Endothelial cell (in vitro differentiated cells): ENCODE measurements around the gene KSR2. TPM values are rescaled to one million over a fixed set of nuclear protein-coding genes. Genes with fewer than 3 reads are reported as not detected.
"Not testable (repeated sequence)": the region's sequence is repeated elsewhere in the genome, so short reads cannot be mapped to it uniquely, and the experiment has no call there.

ENCODE experiments used
- DNase-seq: peaks from one replicate; pipeline ENCODE4 v3.0.0; 2021; ENCODE audit warnings: low spot score
- H3K27ac Mint-ChIP-seq: one replicate; pipeline ENCODE4 v1.8.0; 2021; ENCODE audit warnings: mixed read lengths, inconsistent platforms; ENCODE audit not compliant: unreplicated experiment
- H3K27me3 Mint-ChIP-seq: one replicate; pipeline ENCODE4 v1.8.0; 2021; ENCODE audit warnings: mild to moderate bottlenecking, moderate library complexity, mixed read lengths, inconsistent platforms; ENCODE audit not compliant: unreplicated experiment
- H3K36me3 Mint-ChIP-seq: one replicate; pipeline ENCODE4 v1.8.0; 2021; ENCODE audit warnings: mild to moderate bottlenecking, low read depth, mixed read lengths, inconsistent platforms; ENCODE audit not compliant: unreplicated experiment
- H3K4me1 Mint-ChIP-seq: one replicate; pipeline ENCODE4 v1.8.0; 2021; ENCODE audit warnings: mild to moderate bottlenecking, mixed read lengths, inconsistent platforms; ENCODE audit not compliant: unreplicated experiment
- H3K4me3 Mint-ChIP-seq: one replicate; pipeline ENCODE4 v1.8.0; 2021; ENCODE audit warnings: mild to moderate bottlenecking, mixed read lengths, inconsistent platforms; ENCODE audit not compliant: unreplicated experiment
- H3K9me3 Mint-ChIP-seq: one replicate; pipeline ENCODE4 v1.8.0; 2021; ENCODE audit warnings: mixed read lengths, inconsistent platforms; ENCODE audit not compliant: unreplicated experiment
- total RNA-seq: library from RNA; stranded (reverse); fragmentation: NEBNext Ultra II Directional; extraction: Animal tissue kit (Norgen Biotek cat#: 25700); gene quantifications from one replicate; pipeline ENCODE4 v1.2.1, GENCODE V29; 2021; ENCODE audit not compliant: unreplicated experiment
- TF ChIP-seq, protein P1 (sequence below): fragments of 200-600 bp; sonication (generic); IDR thresholded peaks from one replicate; pipeline ENCODE4 v1.5.0; 2021; ENCODE audit warnings: antibody characterized with exemption; ENCODE audit not compliant: unreplicated experiment

The KSR2 gene
- total RNA-seq, 1 donor from 2014 or later: 0.05 TPM

GRCh38 chr12:118015306-118015705 is 46.5 kb upstream of the KSR2 start:
- no peak overlapping the region for H3K4me3 Mint-ChIP-seq
- no peaks in the 10 kb centered on the region for H3K36me3 Mint-ChIP-seq
- TF ChIP-seq, protein P1, sequence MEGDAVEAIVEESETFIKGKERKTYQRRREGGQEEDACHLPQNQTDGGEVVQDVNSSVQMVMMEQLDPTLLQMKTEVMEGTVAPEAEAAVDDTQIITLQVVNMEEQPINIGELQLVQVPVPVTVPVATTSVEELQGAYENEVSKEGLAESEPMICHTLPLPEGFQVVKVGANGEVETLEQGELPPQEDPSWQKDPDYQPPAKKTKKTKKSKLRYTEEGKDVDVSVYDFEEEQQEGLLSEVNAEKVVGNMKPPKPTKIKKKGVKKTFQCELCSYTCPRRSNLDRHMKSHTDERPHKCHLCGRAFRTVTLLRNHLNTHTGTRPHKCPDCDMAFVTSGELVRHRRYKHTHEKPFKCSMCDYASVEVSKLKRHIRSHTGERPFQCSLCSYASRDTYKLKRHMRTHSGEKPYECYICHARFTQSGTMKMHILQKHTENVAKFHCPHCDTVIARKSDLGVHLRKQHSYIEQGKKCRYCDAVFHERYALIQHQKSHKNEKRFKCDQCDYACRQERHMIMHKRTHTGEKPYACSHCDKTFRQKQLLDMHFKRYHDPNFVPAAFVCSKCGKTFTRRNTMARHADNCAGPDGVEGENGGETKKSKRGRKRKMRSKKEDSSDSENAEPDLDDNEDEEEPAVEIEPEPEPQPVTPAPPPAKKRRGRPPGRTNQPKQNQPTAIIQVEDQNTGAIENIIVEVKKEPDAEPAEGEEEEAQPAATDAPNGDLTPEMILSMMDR: no peak
- peaks cover 4% of the 10 kb centered on the region for H3K27me3 Mint-ChIP-seq
- no peak overlapping the region for H3K27ac Mint-ChIP-seq
- H3K9me3 Mint-ChIP-seq: no peaks in the 10 kb centered on the region
- H3K4me1 Mint-ChIP-seq: peaks cover 4% of the 10 kb centered on the region
- DNase-seq: no peak

DNA sequence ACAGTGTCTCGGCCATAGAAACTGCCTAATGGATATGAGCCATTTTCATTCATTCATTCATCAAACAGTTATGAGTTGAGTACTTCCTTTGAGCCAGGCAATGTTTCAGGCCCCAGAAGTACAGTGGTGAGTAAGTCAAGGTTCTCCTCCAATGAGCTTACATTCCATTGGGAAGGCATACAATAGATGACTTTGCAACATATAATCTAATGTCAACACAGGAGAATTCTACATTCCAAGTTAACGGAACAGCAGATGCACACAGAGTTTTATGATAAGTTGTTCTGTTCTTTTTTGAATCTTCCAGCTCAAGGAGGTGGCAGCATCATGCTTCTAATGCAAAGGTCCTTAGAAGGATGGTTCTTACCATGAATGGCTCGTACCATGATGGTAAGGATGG is 44.5 kb upstream of the KSR2 start:
- no peak for DNase-seq
- Mint-ChIP-seq H3K27me3 (peaks cover 4% of the 10 kb centered on the region), H3K4me1 (peaks cover 4% of the 10 kb centered on the region), H3K4me3 (no peak overlapping the region), H3K36me3 (no peaks in the 10 kb centered on the region), H3K27ac (no peak overlapping the region), H3K9me3 (no peaks in the 10 kb centered on the region)
- TF ChIP-seq, protein P1: no peak

GRCh38 chr12:118011961-118012360 is 43.2 kb upstream of the KSR2 start:
- no peak for DNase-seq
- Mint-ChIP-seq H3K4me3 (no peak overlapping the region), H3K9me3 (no peaks in the 10 kb centered on the region), H3K27me3 (no peaks in the 10 kb centered on the region), H3K27ac (no peak overlapping the region), H3K4me1 (no peaks in the 10 kb centered on the region), H3K36me3 (no peaks in the 10 kb centered on the region)
- TF ChIP-seq, protein P1: no peak

- Mint-ChIP-seq H3K9me3 (no peaks in the 10 kb centered on the region), H3K4me1 (no peaks in the 10 kb centered on the region), H3K27me3 (no peaks in the 10 kb centered on the region), H3K36me3 (no peaks in the 10 kb centered on the region), H3K27ac (no peak overlapping the region), H3K4me3 (no peak overlapping the region)
- TF ChIP-seq, protein P1: no peak
- no peak for DNase-seq
These were observed 42.6 kb upstream of the KSR2 start for GRCh38 chr12:118011377-118011776.

DNA sequence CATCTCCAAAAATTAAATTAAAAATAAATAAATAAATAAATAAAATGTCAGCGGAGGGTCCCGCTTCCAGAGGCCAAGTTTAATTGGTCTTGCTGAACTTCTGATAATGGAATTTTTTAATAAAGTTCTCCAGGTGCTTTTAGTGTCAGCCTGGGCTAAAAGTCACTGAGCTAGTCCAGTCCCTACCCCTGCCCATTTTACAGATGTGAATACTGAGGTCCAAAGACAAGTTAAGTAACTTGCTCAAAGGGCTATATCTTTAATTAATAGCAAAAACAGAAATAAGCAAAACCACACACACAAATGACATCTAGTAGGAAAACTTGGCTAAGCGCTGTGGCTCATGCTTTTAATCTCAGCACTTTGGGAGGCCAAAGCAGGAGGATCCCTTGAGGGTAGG is 42.1 kb upstream of the KSR2 start:
- no peaks in the 10 kb centered on the region for H3K9me3 Mint-ChIP-seq
- no peaks in the 10 kb centered on the region for H3K36me3 Mint-ChIP-seq
- no peak overlapping the region for H3K27ac Mint-ChIP-seq
- H3K4me3 Mint-ChIP-seq: no peak overlapping the region
- no peak for DNase-seq
- TF ChIP-seq, protein P1: no peak
- H3K4me1 Mint-ChIP-seq: no peaks in the 10 kb centered on the region
- no peaks in the 10 kb centered on the region for H3K27me3 Mint-ChIP-seq

- H3K36me3 Mint-ChIP-seq, H3K27ac Mint-ChIP-seq, H3K27me3 Mint-ChIP-seq, DNase-seq, H3K4me3 Mint-ChIP-seq, H3K9me3 Mint-ChIP-seq, H3K4me1 Mint-ChIP-seq: not testable (repeated sequence)
These were observed 31.0 kb upstream of the KSR2 start for GRCh38 chr12:117999806-118000205.
